ENCODE results near the gene S1PR5.
A peak's percentile ranks its signal among the peaks of the same experiment; 100 is the strongest.

- TF ChIP-seq BCL11A (IDR thresholded peaks at IDR 0.05; ENCODE audit: low read depth, low read length) = no peak
- peak; percentile 94 for TF ChIP-seq TAF1 (IDR thresholded peaks at IDR 0.05; ENCODE audit: borderline replicate concordance, low read depth, low read length)
- TF ChIP-seq RFX5 (IDR thresholded peaks at IDR 0.05; ENCODE audit: low read depth, low read length) = no peak
- TF ChIP-seq EP300 (IDR thresholded peaks at IDR 0.05; ENCODE audit: borderline replicate concordance in 1 of 2, control insufficient read depth in 1 of 2, low read depth in 2 of 2, low read length in 2 of 2) = no peak
- TF ChIP-seq CTCF (IDR thresholded peaks at IDR 0.05 in 2 of 3, conservative IDR thresholded peaks at IDR 0.05 in 1 of 3; ENCODE audit: control insufficient read depth in 2 of 3, extremely low read depth in 1 of 3, insufficient read depth in 1 of 3, low read depth in 3 of 3, low read length in 3 of 3) = no peak
- TF ChIP-seq POLR2AphosphoS5 (IDR thresholded peaks at IDR 0.05; ENCODE audit: low read length) = peak; percentile 76
- TF ChIP-seq ESRRA (IDR thresholded peaks at IDR 0.05; ENCODE audit: low read length) = no peak
- no peak for TF ChIP-seq CHD4 (IDR thresholded peaks at IDR 0.05)
- TF ChIP-seq YY1 (IDR thresholded peaks at IDR 0.05; ENCODE audit: low read depth, low read length) = peak; percentile 95
- TF ChIP-seq ELK1 (IDR thresholded peaks at IDR 0.05; ENCODE audit: low read depth, low read length) = no peak
- no peak for TF ChIP-seq CHD2 (IDR thresholded peaks at IDR 0.05; ENCODE audit: borderline replicate concordance, low read depth, low read length)
- no peak for TF ChIP-seq FOXM1 (IDR thresholded peaks at IDR 0.05; ENCODE audit: low read depth, low read length)
Measured at GRCh38 chr19:10543420-10544241, 26.4 kb upstream of the S1PR5 start, which contains the start of gene ATG4D.

Data from GM12878 (cell line).